Measurements from ENCODE around the gene RFX3.

GRCh38 chr9:3193791-3194190 lies 332.0 kb downstream of the RFX3 start:
- TF ChIP-seq, protein P1, sequence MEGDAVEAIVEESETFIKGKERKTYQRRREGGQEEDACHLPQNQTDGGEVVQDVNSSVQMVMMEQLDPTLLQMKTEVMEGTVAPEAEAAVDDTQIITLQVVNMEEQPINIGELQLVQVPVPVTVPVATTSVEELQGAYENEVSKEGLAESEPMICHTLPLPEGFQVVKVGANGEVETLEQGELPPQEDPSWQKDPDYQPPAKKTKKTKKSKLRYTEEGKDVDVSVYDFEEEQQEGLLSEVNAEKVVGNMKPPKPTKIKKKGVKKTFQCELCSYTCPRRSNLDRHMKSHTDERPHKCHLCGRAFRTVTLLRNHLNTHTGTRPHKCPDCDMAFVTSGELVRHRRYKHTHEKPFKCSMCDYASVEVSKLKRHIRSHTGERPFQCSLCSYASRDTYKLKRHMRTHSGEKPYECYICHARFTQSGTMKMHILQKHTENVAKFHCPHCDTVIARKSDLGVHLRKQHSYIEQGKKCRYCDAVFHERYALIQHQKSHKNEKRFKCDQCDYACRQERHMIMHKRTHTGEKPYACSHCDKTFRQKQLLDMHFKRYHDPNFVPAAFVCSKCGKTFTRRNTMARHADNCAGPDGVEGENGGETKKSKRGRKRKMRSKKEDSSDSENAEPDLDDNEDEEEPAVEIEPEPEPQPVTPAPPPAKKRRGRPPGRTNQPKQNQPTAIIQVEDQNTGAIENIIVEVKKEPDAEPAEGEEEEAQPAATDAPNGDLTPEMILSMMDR (IDR thresholded peaks at IDR 0.05; ENCODE audit: low read depth, low read length, missing input control): no peak
- no peak for TF ChIP-seq YY1 (IDR thresholded peaks at IDR 0.05)
- no peak for TF ChIP-seq MAX (IDR thresholded peaks at IDR 0.05)
- TF ChIP-seq GABPA (IDR thresholded peaks at IDR 0.05 in 1 of 2, conservative IDR thresholded peaks at IDR 0.05 in 1 of 2): no peak
- no peak for TF ChIP-seq HNF4A (conservative IDR thresholded peaks at IDR 0.05)
- TF ChIP-seq, protein P2, sequence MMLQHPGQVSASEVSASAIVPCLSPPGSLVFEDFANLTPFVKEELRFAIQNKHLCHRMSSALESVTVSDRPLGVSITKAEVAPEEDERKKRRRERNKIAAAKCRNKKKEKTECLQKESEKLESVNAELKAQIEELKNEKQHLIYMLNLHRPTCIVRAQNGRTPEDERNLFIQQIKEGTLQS (IDR thresholded peaks at IDR 0.05): no peak
- TF ChIP-seq FOXA1 (IDR thresholded peaks at IDR 0.05): no peak

Measured in liver (tissue), 3 donors.